ENCODE results near the gene OSBPL5. TPM values are rescaled to one million over a fixed set of nuclear protein-coding genes. Genes with fewer than 3 reads are reported as not detected.

OSBPL5 gene
- total and polyA plus RNA-seq, 9 of the 15 experiments (the other 6 are each of a cell fraction or from before 2014, with no cell fraction given): 0.06 to 14.8 (median 3.2) TPM

GRCh38 chr11:3152471-3153110 lies 12.5 kb downstream of the OSBPL5 start:
- CTCF ChIA-PET (ENCODE audit: low intra/inter-chr PET ratio): no interaction called here
- no peak for DNase-seq (ENCODE audit: extremely low read depth in 1 of 4, low spot score in 3 of 4)
- in situ Hi-C loops (cut with MboI) (no loop called here), intact Hi-C loops (cut with micrococcal nuclease) (no loop called here)
- H3K27ac ChIP-seq (ENCODE audit: extremely low read depth, low read depth, low read length): no peak overlapping the region
- no peaks in the 10 kb centered on the region for H3K9me3 ChIP-seq (replicated peaks; ENCODE audit: control insufficient read depth, insufficient read depth, low read depth, low read length)
- WGBS (ENCODE audit: insufficient coverage, low coverage, missing lambda C conversion rate): 90% methylated on average over 24 of the region's 29 CpGs
- ATAC-seq: no peak
- peaks cover 6% of the 10 kb centered on the region for H3K9me1 ChIP-seq (ENCODE audit: control insufficient read depth, insufficient read depth, low read length)
- H3K36me3 ChIP-seq (ENCODE audit: control insufficient read depth, insufficient read depth, low read length): no peaks in the 10 kb centered on the region; the same call in 2 of the 3 replicates
- H4K20me1 ChIP-seq (replicated peaks; ENCODE audit: control insufficient read depth, insufficient read depth, low read length): peaks cover 18% of the 10 kb centered on the region; the same call in 1 of the 2 replicates
- H3K9ac ChIP-seq (ENCODE audit: insufficient read depth in 1 of 2, low read depth in 2 of 2, low read length in 2 of 2): no peak overlapping the region
- H3K4me3 ChIP-seq: no peak overlapping the region
- peaks cover 8% of the 10 kb centered on the region; the same call in 1 of the 3 replicates for H3K79me2 ChIP-seq (ENCODE audit: control insufficient read depth, insufficient read depth, low read length)
- no peak overlapping the region for H3K4me2 ChIP-seq (ENCODE audit: insufficient read depth, low read length)
- no peak for FAIRE-seq
- POLR2A ChIA-PET: interaction anchor here (0.9 to 1.2 kb wide), 2 partner anchors 10 to 224 kb away, joined by 3 read pairs; partner anchors contain the start of gene PHLDA2
- no peak overlapping the region for H2AFZ ChIP-seq (ENCODE audit: low read depth, low read length)
- no TSS peak for BruUV-seq (replicated peaks)
- peaks cover 20 to 78% of the 10 kb centered on the region in 2 experiments; a peak in 4 of 5 replicates for H3K4me1 ChIP-seq (replicated peaks in 1 of 2; ENCODE audit: control insufficient read depth in 2 of 2, insufficient read depth in 2 of 2, low read length in 2 of 2)
- no peaks in the 10 kb centered on the region for H3K27me3 ChIP-seq (ENCODE audit: control insufficient read depth in 2 of 2, insufficient read depth in 2 of 2, low read length in 2 of 2)
- 0 out of 2 replicates have a peak, but pooled peaks have one; percentile 13 for TF ChIP-seq EGR1 (conservative IDR thresholded peaks at IDR 0.05)
- TF ChIP-seq, protein P1, sequence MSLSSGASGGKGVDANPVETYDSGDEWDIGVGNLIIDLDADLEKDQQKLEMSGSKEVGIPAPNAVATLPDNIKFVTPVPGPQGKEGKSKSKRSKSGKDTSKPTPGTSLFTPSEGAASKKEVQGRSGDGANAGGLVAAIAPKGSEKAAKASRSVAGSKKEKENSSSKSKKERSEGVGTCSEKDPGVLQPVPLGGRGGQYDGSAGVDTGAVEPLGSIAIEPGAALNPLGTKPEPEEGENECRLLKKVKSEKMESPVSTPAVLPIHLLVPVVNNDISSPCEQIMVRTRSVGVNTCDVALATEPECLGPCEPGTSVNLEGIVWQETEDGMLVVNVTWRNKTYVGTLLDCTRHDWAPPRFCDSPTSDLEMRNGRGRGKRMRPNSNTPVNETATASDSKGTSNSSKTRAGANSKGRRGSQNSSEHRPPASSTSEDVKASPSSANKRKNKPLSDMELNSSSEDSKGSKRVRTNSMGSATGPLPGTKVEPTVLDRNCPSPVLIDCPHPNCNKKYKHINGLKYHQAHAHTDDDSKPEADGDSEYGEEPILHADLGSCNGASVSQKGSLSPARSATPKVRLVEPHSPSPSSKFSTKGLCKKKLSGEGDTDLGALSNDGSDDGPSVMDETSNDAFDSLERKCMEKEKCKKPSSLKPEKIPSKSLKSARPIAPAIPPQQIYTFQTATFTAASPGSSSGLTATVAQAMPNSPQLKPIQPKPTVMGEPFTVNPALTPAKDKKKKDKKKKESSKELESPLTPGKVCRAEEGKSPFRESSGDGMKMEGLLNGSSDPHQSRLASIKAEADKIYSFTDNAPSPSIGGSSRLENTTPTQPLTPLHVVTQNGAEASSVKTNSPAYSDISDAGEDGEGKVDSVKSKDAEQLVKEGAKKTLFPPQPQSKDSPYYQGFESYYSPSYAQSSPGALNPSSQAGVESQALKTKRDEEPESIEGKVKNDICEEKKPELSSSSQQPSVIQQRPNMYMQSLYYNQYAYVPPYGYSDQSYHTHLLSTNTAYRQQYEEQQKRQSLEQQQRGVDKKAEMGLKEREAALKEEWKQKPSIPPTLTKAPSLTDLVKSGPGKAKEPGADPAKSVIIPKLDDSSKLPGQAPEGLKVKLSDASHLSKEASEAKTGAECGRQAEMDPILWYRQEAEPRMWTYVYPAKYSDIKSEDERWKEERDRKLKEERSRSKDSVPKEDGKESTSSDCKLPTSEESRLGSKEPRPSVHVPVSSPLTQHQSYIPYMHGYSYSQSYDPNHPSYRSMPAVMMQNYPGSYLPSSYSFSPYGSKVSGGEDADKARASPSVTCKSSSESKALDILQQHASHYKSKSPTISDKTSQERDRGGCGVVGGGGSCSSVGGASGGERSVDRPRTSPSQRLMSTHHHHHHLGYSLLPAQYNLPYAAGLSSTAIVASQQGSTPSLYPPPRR (CRISPR knock-in tag; IDR thresholded peaks at IDR 0.05; ENCODE audit: borderline replicate concordance): no peak
